ENCODE results near the gene IFIT1B.

IFIT1B gene

GRCh38 chr10:89343089-89343767 lies 34.6 kb upstream of the IFIT1B start:
- no peak for DNase-seq (ENCODE audit: low spot score)
- in situ Hi-C loops (cut with MboI; ENCODE audit: low sequenced_read_pairs, unreplicated experiment): no loop called here
- TF ChIP-seq CTCF (IDR thresholded peaks at IDR 0.05; ENCODE audit: borderline replicate concordance, control extremely low read depth, extremely low read depth, insufficient read depth, missing control alignments): no peak

GRCh38 chr10:89344156-89344555 lies 33.7 kb upstream of the IFIT1B start:
- no peak for TF ChIP-seq CTCF (IDR thresholded peaks at IDR 0.05; ENCODE audit: borderline replicate concordance, control extremely low read depth, extremely low read depth, insufficient read depth, missing control alignments)
- in situ Hi-C loops (cut with MboI; ENCODE audit: low sequenced_read_pairs, unreplicated experiment): no loop called here
- no peak for DNase-seq (ENCODE audit: low spot score)

- no peak for TF ChIP-seq CTCF (IDR thresholded peaks at IDR 0.05; ENCODE audit: borderline replicate concordance, control extremely low read depth, extremely low read depth, insufficient read depth, missing control alignments)
Observed at GRCh38 chr10:89345367-89346000, 32.4 kb upstream of the IFIT1B start.

GRCh38 chr10:89346405-89347254 lies 31.2 kb upstream of the IFIT1B start:
- no peak for TF ChIP-seq CTCF (IDR thresholded peaks at IDR 0.05; ENCODE audit: borderline replicate concordance, control extremely low read depth, extremely low read depth, insufficient read depth, missing control alignments)
- DNase-seq (ENCODE audit: low spot score): no peak
- in situ Hi-C loops (cut with MboI; ENCODE audit: low sequenced_read_pairs, unreplicated experiment): no loop called here

More at GRCh38 chr10:89345367-89346000, 32.4 kb upstream of the IFIT1B start:
- in situ Hi-C loops (cut with MboI; ENCODE audit: low sequenced_read_pairs, unreplicated experiment): no loop called here
- DNase-seq (ENCODE audit: low spot score): no peak

- in situ Hi-C loops (cut with MboI; ENCODE audit: low sequenced_read_pairs, unreplicated experiment): no loop called here
- DNase-seq (ENCODE audit: low spot score): no peak
Observed at GRCh38 chr10:89347701-89348457, 30.0 kb upstream of the IFIT1B start.

More at GRCh38 chr10:89347701-89348457, 30.0 kb upstream of the IFIT1B start:
- no peak for TF ChIP-seq CTCF (IDR thresholded peaks at IDR 0.05; ENCODE audit: borderline replicate concordance, control extremely low read depth, extremely low read depth, insufficient read depth, missing control alignments)
